Peyer's patch (tissue), 4 donors: Measurements from ENCODE around the gene CDKL5.

Source experiments
- POLR2A ChIP-seq, 2 donors: fragments of 450-650 bp; IDR thresholded peaks; one replicate each; pipeline ENCODE4 v1.5.1; 2017; ENCODE audit warnings: antibody characterized with exemption in 2 of 2, mild to moderate bottlenecking in 2 of 2, moderate library complexity in 2 of 2
- TF ChIP-seq, protein P1 (sequence below), 6 experiments: fragments of 450-650 bp in 4 of 6; fragments of 200-600 bp in 2 of 6; sonication (generic) in 1 of 6; IDR thresholded peaks; one replicate each; pipeline ENCODE4 v1.5.1; 2017 to 2019; ENCODE audit warnings: antibody characterized with exemption in 6 of 6, mild to moderate bottlenecking in 3 of 6, moderate library complexity in 1 of 6

DNA sequence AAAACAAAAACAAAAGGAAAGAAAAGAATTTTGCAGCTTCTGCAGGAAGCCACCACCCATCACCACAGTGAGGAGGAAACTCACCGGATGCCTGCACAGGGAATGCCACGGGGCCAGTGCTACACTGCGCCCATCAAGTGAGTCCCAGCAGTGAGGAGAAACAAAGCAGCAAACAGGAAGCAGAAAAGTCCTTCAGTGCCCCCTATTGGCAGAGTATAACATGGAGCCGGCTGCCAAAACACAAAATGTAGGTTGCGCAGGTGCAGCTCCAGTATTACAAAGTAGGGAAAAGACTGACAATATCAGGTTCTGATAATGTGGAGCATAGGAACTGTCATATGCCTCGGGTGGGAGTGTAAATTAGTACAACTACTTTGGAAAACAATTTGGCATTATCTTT, 47.6 kb upstream of the CDKL5 start:
- TF ChIP-seq, protein P1, sequence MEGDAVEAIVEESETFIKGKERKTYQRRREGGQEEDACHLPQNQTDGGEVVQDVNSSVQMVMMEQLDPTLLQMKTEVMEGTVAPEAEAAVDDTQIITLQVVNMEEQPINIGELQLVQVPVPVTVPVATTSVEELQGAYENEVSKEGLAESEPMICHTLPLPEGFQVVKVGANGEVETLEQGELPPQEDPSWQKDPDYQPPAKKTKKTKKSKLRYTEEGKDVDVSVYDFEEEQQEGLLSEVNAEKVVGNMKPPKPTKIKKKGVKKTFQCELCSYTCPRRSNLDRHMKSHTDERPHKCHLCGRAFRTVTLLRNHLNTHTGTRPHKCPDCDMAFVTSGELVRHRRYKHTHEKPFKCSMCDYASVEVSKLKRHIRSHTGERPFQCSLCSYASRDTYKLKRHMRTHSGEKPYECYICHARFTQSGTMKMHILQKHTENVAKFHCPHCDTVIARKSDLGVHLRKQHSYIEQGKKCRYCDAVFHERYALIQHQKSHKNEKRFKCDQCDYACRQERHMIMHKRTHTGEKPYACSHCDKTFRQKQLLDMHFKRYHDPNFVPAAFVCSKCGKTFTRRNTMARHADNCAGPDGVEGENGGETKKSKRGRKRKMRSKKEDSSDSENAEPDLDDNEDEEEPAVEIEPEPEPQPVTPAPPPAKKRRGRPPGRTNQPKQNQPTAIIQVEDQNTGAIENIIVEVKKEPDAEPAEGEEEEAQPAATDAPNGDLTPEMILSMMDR (IDR thresholded peaks at IDR 0.05) = peak in 4 of 6 experiments; percentile 28 to 57 (median 48)
- no peak for TF ChIP-seq POLR2A (IDR thresholded peaks at IDR 0.05)
